ENCODE results near the gene SLBP. TPM values are rescaled to one million over a fixed set of nuclear protein-coding genes. Genes with fewer than 3 reads are reported as not detected.

The SLBP gene
- polyA plus RNA-seq, 1 experiment, result 72.0 TPM

- Histone ChIP-seq H3K9me3 (ENCODE audit: control insufficient read depth, insufficient read depth, low read length) (no peaks in the 10 kb centered on the region; the same call in 1 of the 2 replicates), H3K27me3 (ENCODE audit: control insufficient read depth, insufficient read depth, low read length) (no peaks in the 10 kb centered on the region), H3K4me3 (ENCODE audit: low read depth, low read length) (no peak overlapping the region), H3K27ac (ENCODE audit: low read depth, low read length) (no peak overlapping the region)
- no peak for TF ChIP-seq CTCF (IDR thresholded peaks at IDR 0.05; ENCODE audit: low read depth, low read length)
- DNase-seq (ENCODE audit: low read depth, low spot score), result no peak
- POLR2A ChIA-PET, result no interaction called here
- CTCF ChIA-PET, result interaction anchor here (0.9 kb wide), 1 partner anchor 11 kb away, joined by 8 read pairs; no protein-coding TSS in a partner anchor
Measured at GRCh38 chr4:1756079-1756478, 44.0 kb upstream of the SLBP start.

DNA sequence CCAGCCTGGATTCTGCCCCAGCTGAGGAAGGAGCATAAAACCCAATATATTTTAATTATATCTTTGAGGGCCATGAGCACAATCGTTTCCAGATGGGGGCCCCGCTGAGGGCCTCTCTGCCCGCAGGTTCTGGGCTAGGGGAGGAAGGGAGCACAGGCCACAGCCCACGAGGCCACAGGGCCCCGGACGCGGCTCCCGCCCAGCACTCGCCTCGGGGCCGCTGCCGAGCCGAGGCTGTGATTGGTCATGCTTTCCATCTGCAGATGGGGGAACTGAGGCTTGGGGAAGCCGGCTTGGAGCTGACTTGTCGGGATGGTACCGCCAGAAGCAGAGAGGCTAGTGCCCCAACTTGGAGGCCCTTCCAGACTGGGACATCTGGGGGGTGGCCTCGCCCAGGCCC, 43.2 kb upstream of the SLBP start:
- POLR2A ChIA-PET, result no interaction called here
- no peak for DNase-seq (ENCODE audit: low read depth, low spot score)
- no peak overlapping the region for H3K27ac ChIP-seq (ENCODE audit: low read depth, low read length)
- CTCF ChIA-PET, result interaction anchor here (0.9 kb wide), 1 partner anchor 10 kb away, joined by 8 read pairs; no protein-coding TSS in a partner anchor
- H3K27me3 ChIP-seq (ENCODE audit: control insufficient read depth, insufficient read depth, low read length), result no peaks in the 10 kb centered on the region
- H3K9me3 ChIP-seq (ENCODE audit: control insufficient read depth, insufficient read depth, low read length), result no peaks in the 10 kb centered on the region; the same call in 1 of the 2 replicates
- no peak overlapping the region for H3K4me3 ChIP-seq (ENCODE audit: low read depth, low read length)
- TF ChIP-seq CTCF (IDR thresholded peaks at IDR 0.05; ENCODE audit: low read depth, low read length), result no peak

DNA sequence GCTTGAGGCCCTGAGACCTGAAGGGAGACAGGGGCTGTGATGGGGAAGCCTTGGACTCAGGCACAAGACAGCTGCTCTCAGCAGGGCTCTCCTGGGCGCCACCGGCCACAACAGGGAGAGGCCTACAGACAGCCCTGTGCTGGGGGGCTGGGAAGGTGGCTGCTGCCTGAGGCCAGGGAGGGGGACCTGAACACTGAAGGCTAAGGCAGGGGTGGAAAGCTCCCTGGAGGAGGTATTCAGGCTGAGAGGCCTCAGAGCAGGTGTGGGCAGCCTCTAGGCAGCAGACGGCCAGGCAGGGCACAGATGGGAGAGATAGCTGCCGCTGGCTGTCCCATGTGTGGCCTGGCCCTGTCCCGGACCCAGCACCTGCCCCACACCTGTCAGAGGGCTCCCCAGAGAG, 42.2 kb upstream of the SLBP start:
- CTCF ChIA-PET, result no interaction called here
- no peak overlapping the region for H3K4me3 ChIP-seq (ENCODE audit: low read depth, low read length)
- TF ChIP-seq CTCF (IDR thresholded peaks at IDR 0.05; ENCODE audit: low read depth, low read length), result no peak
- no peak overlapping the region for H3K27ac ChIP-seq (ENCODE audit: low read depth, low read length)
- POLR2A ChIA-PET, result interaction anchor here (0.5 kb wide), 1 partner anchor 155 kb away, joined by 3 read pairs; no protein-coding TSS in a partner anchor
- H3K9me3 ChIP-seq (ENCODE audit: control insufficient read depth, insufficient read depth, low read length), result no peaks in the 10 kb centered on the region
- no peaks in the 10 kb centered on the region for H3K27me3 ChIP-seq (ENCODE audit: control insufficient read depth, insufficient read depth, low read length)
- no peak for DNase-seq (ENCODE audit: low read depth, low spot score)

- Histone ChIP-seq H3K9me3 (ENCODE audit: control insufficient read depth, insufficient read depth, low read length) (no peaks in the 10 kb centered on the region), H3K27me3 (ENCODE audit: control insufficient read depth, insufficient read depth, low read length) (no peaks in the 10 kb centered on the region), H3K27ac (ENCODE audit: low read depth, low read length) (no peak overlapping the region), H3K4me3 (ENCODE audit: low read depth, low read length) (no peak overlapping the region)
- TF ChIP-seq CTCF (IDR thresholded peaks at IDR 0.05; ENCODE audit: low read depth, low read length), result no peak
- CTCF ChIA-PET, result no interaction called here
- no peak for DNase-seq (ENCODE audit: low read depth, low spot score)
- POLR2A ChIA-PET, result no interaction called here
Measured at GRCh38 chr4:1753697-1754311, 41.7 kb upstream of the SLBP start.

DNA sequence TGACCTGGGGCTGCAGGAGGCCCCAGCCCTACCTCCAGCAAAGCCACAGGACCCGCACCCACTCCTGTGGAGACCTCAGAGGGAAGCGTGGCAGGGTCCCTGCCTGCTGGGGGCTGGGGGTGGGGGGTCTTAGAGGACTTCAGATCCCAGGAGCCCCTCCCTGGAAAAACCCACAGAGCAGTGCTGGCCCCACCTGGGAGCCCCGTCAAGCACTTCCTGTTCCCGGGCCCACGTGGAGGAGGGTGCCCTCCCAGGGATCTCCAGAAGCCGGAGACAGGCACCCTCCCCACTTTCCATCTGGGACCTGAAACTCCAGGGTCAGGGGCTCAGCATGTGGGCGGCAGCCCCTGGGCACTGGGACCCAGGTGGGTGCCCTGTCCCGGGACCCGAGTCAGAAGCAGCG, 41.2 kb upstream of the SLBP start:
- TF ChIP-seq CTCF (IDR thresholded peaks at IDR 0.05; ENCODE audit: low read depth, low read length), result no peak
- ChIA-PET CTCF (interaction anchor here (2.7 kb wide), 1 partner anchor 56 kb away, joined by 16 read pairs; no protein-coding TSS in a partner anchor), POLR2A (no interaction called here)
- no peak for DNase-seq (ENCODE audit: low read depth, low spot score)
- Histone ChIP-seq H3K27me3 (ENCODE audit: control insufficient read depth, insufficient read depth, low read length) (no peaks in the 10 kb centered on the region), H3K4me3 (ENCODE audit: low read depth, low read length) (no peak overlapping the region), H3K27ac (ENCODE audit: low read depth, low read length) (no peak overlapping the region), H3K9me3 (ENCODE audit: control insufficient read depth, insufficient read depth, low read length) (no peaks in the 10 kb centered on the region)
